VCaP (cell line): ENCODE measurements around the gene PARP2.

Experiments
- H3K27ac ChIP-seq: fragments of 450-650 bp; 2 replicates; pipeline ENCODE4 v1.5.1; 2017
- TF ChIP-seq, protein P1 (sequence below): fragments of 450-650 bp; conservative IDR thresholded peaks from 2 replicates; pipeline ENCODE4 v1.5.1; 2017; ENCODE audit warnings: mild to moderate bottlenecking, moderate library complexity

PARP2 gene

DNA sequence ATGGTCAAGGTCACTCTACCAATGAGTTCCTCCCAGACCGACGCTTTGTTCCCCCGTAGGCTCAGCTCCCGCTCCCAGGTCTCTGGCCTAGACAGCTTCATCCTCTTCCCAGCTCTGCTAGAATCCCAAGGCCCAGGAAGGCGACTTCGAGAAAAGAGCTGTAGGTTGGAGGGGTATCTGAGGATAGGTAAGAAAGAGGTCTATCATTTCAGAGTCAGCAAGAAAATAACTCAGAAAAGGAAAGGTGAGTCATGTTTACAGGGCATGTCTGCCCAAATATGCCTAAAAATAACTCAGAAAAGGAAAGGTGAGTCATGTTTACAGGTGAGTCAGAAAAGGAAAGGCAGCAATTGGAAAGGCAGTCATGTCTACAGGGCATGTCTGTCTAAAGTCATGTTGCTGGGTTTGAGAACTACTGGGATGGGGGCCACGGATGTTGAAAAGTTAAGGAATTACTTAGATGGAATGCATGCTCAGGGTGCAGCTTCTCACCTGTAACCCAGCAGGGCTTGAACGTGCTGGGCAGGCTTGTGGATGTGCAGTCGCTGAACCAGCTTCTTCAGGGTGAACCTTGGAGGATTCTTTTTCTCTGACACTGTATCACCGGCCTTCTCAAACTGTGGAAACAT lies 57.6 kb downstream of the PARP2 start:
- no peak overlapping the region for H3K27ac ChIP-seq
- TF ChIP-seq, protein P1, sequence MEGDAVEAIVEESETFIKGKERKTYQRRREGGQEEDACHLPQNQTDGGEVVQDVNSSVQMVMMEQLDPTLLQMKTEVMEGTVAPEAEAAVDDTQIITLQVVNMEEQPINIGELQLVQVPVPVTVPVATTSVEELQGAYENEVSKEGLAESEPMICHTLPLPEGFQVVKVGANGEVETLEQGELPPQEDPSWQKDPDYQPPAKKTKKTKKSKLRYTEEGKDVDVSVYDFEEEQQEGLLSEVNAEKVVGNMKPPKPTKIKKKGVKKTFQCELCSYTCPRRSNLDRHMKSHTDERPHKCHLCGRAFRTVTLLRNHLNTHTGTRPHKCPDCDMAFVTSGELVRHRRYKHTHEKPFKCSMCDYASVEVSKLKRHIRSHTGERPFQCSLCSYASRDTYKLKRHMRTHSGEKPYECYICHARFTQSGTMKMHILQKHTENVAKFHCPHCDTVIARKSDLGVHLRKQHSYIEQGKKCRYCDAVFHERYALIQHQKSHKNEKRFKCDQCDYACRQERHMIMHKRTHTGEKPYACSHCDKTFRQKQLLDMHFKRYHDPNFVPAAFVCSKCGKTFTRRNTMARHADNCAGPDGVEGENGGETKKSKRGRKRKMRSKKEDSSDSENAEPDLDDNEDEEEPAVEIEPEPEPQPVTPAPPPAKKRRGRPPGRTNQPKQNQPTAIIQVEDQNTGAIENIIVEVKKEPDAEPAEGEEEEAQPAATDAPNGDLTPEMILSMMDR, result no peak

DNA sequence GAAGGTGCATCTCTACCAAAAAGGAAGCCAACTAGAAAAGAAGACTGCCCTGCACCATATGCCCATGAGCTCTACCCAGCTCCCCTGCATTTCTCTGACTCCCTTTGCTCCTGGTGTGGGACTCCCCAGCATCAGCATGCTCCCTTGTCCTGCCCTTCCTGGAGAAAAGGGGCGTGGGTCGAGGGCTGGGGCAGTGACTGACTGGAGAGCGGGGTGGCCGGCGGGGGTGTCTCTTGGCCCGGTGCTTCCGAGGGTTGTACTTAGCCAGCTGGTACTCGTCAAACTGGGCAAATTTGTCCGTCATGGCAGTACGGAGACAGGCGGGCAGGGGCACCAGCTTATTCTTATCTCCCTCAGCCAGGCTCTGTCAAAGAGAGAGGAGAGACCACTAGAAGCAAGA lies 60.1 kb downstream of the PARP2 start:
- TF ChIP-seq, protein P1, result no peak
- no peak overlapping the region for H3K27ac ChIP-seq
